Endothelial cell of umbilical vein (primary cell): ENCODE data around the gene UVRAG. TPM values are rescaled to one million over a fixed set of nuclear protein-coding genes. Genes with fewer than 3 reads are reported as not detected.
A peak's percentile ranks its signal among the peaks of the same experiment; 100 is the strongest.

Experiments used
- BruUV-seq: library from RNA; stranded (reverse); fragments of 400-500 nt; replicated peaks from 2 replicates; lab custom pipeline; 2021; lab: Mats Ljungman, UMichigan
- CTCF ChIA-PET: fragments of 300-600, 350-600 bp; sonication (Branson Sonifier 250); formaldehyde crosslinking; loops from one replicate; lab custom pipeline; 2021; ENCODE audit warnings: antibody characterized with exemption, inconsistent platforms; lab: Charles Lee
- POLR2A ChIA-PET: fragments of 300-600, 350-600 bp; sonication (Branson Sonifier 250); formaldehyde crosslinking; loops from one replicate; lab custom pipeline; 2021; ENCODE audit warnings: antibody characterized with exemption, inconsistent platforms; lab: Charles Lee
- DNase-seq: peaks from one replicate; pipeline ENCODE4 v3.0.0-alpha.2; 2011; ENCODE audit warnings: low read depth, low spot score
- FAIRE-seq: peaks from 2 replicates; lab custom pipeline; 2011; peaks lifted over from hg19 to GRCh38; lab: Jason Lieb, UNC
- H2AFZ ChIP-seq: 2 replicates; pipeline ENCODE4 v1.6.0; 2012; ENCODE audit warnings: low read depth, low read length, control low read depth, inconsistent platforms
- H3K27ac ChIP-seq: 2 replicates; pipeline ENCODE4 v1.5.1; 2011; ENCODE audit warnings: low read depth, mild to moderate bottlenecking, control low read depth, low read length, moderate library complexity; ENCODE audit not compliant: insufficient read depth
- H3K27me3 ChIP-seq, 2 experiments: 2 replicates each; pipeline versions ENCODE4 v1.6.0 to v1.6.1; 2011; ENCODE audit warnings: low read length in 2 of 2, mixed read lengths in 1 of 2; ENCODE audit not compliant: control insufficient read depth in 2 of 2, insufficient read depth in 2 of 2
- H3K36me3 ChIP-seq, 2 experiments: 2 replicates in 1 of 2; 3 replicates in 1 of 2; pipeline ENCODE4 v1.5.1; 2011; ENCODE audit warnings: low read length in 2 of 2, mild to moderate bottlenecking in 1 of 2, moderate library complexity in 1 of 2; ENCODE audit not compliant: control insufficient read depth in 2 of 2, insufficient read depth in 2 of 2; ENCODE audit errors: extremely low read depth in 1 of 2
- H3K4me1 ChIP-seq: 3 replicates; pipeline ENCODE4 v1.5.1; 2011; ENCODE audit warnings: mild to moderate bottlenecking, low read length; ENCODE audit not compliant: control insufficient read depth, insufficient read depth; ENCODE audit errors: extremely low read depth
- H3K4me2 ChIP-seq: 2 replicates; pipeline ENCODE4 v1.6.1; 2011; ENCODE audit warnings: low read length, control low read depth, mixed read lengths; ENCODE audit not compliant: insufficient read depth
- H3K4me3 ChIP-seq, 3 experiments: fragments of 200-600 bp in 1 of 3; sonication (generic), shearing (Covaris generic) in 1 of 3; replicated peaks in 1 of 3; 2 replicates each; pipeline ENCODE4 v1.5.1; 2011 to 2016; ENCODE audit warnings: control low read depth in 3 of 3, low read length in 3 of 3, mild to moderate bottlenecking in 2 of 3, inconsistent platforms in 1 of 3, low read depth in 1 of 3, moderate library complexity in 1 of 3; ENCODE audit not compliant: insufficient read depth in 1 of 3
- H3K79me2 ChIP-seq: 2 replicates; pipeline ENCODE4 v1.6.0; 2012; ENCODE audit warnings: low read length, inconsistent platforms; ENCODE audit not compliant: control insufficient read depth, insufficient read depth
- H3K9ac ChIP-seq: replicated peaks from 2 replicates; pipeline ENCODE3; 2011; ENCODE audit warnings: low read length, control low read depth; ENCODE audit not compliant: insufficient read depth; ENCODE audit errors: extremely low read depth
- H3K9me1 ChIP-seq: replicated peaks from 3 replicates; pipeline ENCODE4 v1.6.0; 2011; ENCODE audit warnings: mild to moderate bottlenecking, low read length; ENCODE audit not compliant: control insufficient read depth, insufficient read depth; ENCODE audit errors: extremely low read depth
- H3K9me3 ChIP-seq: replicated peaks from 2 replicates; pipeline ENCODE4 v1.5.1; 2012; ENCODE audit warnings: low read length, inconsistent platforms; ENCODE audit not compliant: control insufficient read depth, insufficient read depth
- H4K20me1 ChIP-seq: replicated peaks from 2 replicates; pipeline ENCODE3; 2011; ENCODE audit warnings: mild to moderate bottlenecking, low read length; ENCODE audit not compliant: control insufficient read depth, insufficient read depth; ENCODE audit errors: extremely low read depth
- EZH2 ChIP-seq: IDR thresholded peaks from 2 replicates; pipeline ENCODE4 v1.6.1; 2012; ENCODE audit warnings: borderline replicate concordance, low read depth, mild to moderate bottlenecking, moderate library complexity, low read length, inconsistent platforms; ENCODE audit not compliant: severe bottlenecking
- FOS ChIP-seq: IDR thresholded peaks from 2 replicates; pipeline ENCODE4 v1.6.1; 2011; ENCODE audit warnings: mild to moderate bottlenecking, low read length, moderate library complexity, borderline replicate concordance; ENCODE audit not compliant: insufficient read depth
- GATA2 ChIP-seq: IDR thresholded peaks from 2 replicates; pipeline ENCODE4 v1.7.0; 2011; ENCODE audit warnings: low read depth, mild to moderate bottlenecking, moderate library complexity, mixed read lengths, low read length; ENCODE audit not compliant: insufficient read length, insufficient read depth
- JUN ChIP-seq: IDR thresholded peaks from 2 replicates; pipeline ENCODE4 v1.6.1; 2011; ENCODE audit warnings: borderline replicate concordance, low read depth; ENCODE audit not compliant: insufficient read length, insufficient read depth
- MYC ChIP-seq: IDR thresholded peaks from one replicate; pipeline ENCODE4 v1.6.1; 2011; ENCODE audit warnings: mild to moderate bottlenecking, low read depth, low read length
- POLR2A ChIP-seq: IDR thresholded peaks from 2 replicates; pipeline ENCODE4 v1.6.1; 2012; ENCODE audit warnings: low read depth, mild to moderate bottlenecking, control low read depth, low read length
- POLR2AphosphoS5 ChIP-seq: IDR thresholded peaks from 2 replicates; pipeline ENCODE4 v1.6.1; 2012; ENCODE audit warnings: low read depth, mild to moderate bottlenecking, control low read depth, low read length, moderate library complexity; ENCODE audit not compliant: insufficient read depth
- dilution Hi-C: fragments of 300-500 bp; cut with MboI; formaldehyde crosslinking; loops from one replicate; pipeline ENCODE4 v1.15.0; 2019; ENCODE audit warnings: low sequenced_read_pairs; ENCODE audit not compliant: extremely low pct_ligation_motif_present
- intact Hi-C: fragments of 100-400 bp; cut with micrococcal nuclease; formaldehyde crosslinking; loops from one replicate; pipeline ENCODE4 v1.10.0; 2022
- polyA plus RNA-seq, 4 experiments: library from polyadenylated mRNA; depleted of rRNA in 3 of 4; stranded (reverse) in 3 of 4; unstranded in 1 of 4; fragments of >200 nt; gene quantifications; 2 replicates each; pipeline versions ENCODE4 v1.2.1 to v1.2.3, GENCODE V29; 2011 to 2012; ENCODE audit warnings: missing spikeins in 1 of 4
- total RNA-seq: library from RNA; stranded (reverse); gene quantifications from 2 replicates; pipeline ENCODE4 v1.2.3, GENCODE V29; 2021
- TF ChIP-seq, protein P1 (sequence below): IDR thresholded peaks from 2 replicates; pipeline ENCODE4 v1.6.1; 2011; ENCODE audit not compliant: insufficient read depth, insufficient read length
- TF ChIP-seq, protein P2 (sequence below), 2 donors: IDR thresholded peaks; 1 replicate in 1 of 2; 2 replicates in 1 of 2; pipeline ENCODE4 v1.5.1; 2011; ENCODE audit warnings: low read length in 2 of 2, mild to moderate bottlenecking in 2 of 2, moderate library complexity in 2 of 2, control low read depth in 1 of 2, inconsistent platforms in 1 of 2, low read depth in 1 of 2; ENCODE audit not compliant: insufficient read depth in 1 of 2; ENCODE audit errors: extremely low read depth in 1 of 2

UVRAG gene
- total and polyA plus RNA-seq, 2 donors (not counting 3 experiments of a cell fraction or from before 2014, with no cell fraction given) = 21.2 to 65.6 TPM

DNA sequence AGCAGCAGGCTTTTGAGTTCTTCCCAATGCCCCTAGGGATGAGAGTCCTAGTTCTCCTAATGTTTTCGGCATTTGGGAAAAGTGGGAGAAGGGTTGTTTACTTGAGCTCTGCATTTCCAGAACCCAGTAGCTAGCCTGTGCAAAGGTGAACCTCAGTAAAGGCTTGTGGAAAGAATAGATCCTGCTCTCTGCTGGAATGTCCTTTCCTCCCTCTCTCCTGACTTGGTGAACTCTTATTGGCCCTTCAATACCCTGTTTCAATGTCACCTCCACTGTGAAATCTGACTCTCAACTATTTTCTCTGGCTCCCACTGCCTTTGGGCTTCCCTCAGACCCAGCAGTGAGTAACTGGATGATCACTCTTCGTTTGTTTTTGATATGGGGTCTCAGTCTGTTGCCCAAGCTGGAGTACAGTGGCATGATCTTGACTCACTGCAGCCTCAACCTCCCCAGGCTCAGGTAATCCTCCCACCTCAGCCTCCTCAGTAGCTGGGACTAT, 2.4 kb upstream of the UVRAG start:
- peak overlapping the region; percentile 68 for H3K9ac ChIP-seq
- TF ChIP-seq MYC (no peak), EZH2 (no peak), GATA2 (no peak), JUN (no peak), FOS (no peak), POLR2A (no peak), POLR2AphosphoS5 (no peak)
- TF ChIP-seq, protein P1, sequence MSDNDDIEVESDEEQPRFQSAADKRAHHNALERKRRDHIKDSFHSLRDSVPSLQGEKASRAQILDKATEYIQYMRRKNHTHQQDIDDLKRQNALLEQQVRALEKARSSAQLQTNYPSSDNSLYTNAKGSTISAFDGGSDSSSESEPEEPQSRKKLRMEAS = no peak
- TF ChIP-seq, protein P2, sequence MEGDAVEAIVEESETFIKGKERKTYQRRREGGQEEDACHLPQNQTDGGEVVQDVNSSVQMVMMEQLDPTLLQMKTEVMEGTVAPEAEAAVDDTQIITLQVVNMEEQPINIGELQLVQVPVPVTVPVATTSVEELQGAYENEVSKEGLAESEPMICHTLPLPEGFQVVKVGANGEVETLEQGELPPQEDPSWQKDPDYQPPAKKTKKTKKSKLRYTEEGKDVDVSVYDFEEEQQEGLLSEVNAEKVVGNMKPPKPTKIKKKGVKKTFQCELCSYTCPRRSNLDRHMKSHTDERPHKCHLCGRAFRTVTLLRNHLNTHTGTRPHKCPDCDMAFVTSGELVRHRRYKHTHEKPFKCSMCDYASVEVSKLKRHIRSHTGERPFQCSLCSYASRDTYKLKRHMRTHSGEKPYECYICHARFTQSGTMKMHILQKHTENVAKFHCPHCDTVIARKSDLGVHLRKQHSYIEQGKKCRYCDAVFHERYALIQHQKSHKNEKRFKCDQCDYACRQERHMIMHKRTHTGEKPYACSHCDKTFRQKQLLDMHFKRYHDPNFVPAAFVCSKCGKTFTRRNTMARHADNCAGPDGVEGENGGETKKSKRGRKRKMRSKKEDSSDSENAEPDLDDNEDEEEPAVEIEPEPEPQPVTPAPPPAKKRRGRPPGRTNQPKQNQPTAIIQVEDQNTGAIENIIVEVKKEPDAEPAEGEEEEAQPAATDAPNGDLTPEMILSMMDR (IDR thresholded peaks at IDR 0.05; ENCODE audit: extremely low read depth in 1 of 2, insufficient read depth in 1 of 2, low read depth in 1 of 2, low read length in 2 of 2) = no peak
- intact Hi-C loops = loop anchor here (1.0 to 5.0 kb wide), 3 partner anchors 9 to 40 kb away; no protein-coding TSS in a partner anchor
- H3K27ac ChIP-seq = peak overlapping the region; percentile 99
- peaks cover 29% of the 10 kb centered on the region for H3K4me1 ChIP-seq
- DNase-seq (peak; percentile 28), FAIRE-seq (peak; percentile 67)
- peaks cover 25% of the 10 kb centered on the region for H3K79me2 ChIP-seq
- CTCF ChIA-PET = interaction anchor here (0.7 to 5.9 kb wide), 7 partner anchors 10 to 340 kb away, joined by 3 to 59 read pairs (median 18); no protein-coding TSS in a partner anchor
- no peaks in the 10 kb centered on the region for H3K9me3 ChIP-seq
- no peaks in the 10 kb centered on the region for H3K36me3 ChIP-seq
- no TSS peak for BruUV-seq
- dilution Hi-C loops = no loop called here
- POLR2A ChIA-PET = interaction anchor here (2.5 kb wide), 1 partner anchor 14 kb away, joined by 18 read pairs; no protein-coding TSS in a partner anchor
- no peak overlapping the region for H2AFZ ChIP-seq
- H3K9me1 ChIP-seq = no peaks in the 10 kb centered on the region
- H3K4me3 ChIP-seq = no peak overlapping the region
- H3K27me3 ChIP-seq = no peaks in the 10 kb centered on the region
- H3K4me2 ChIP-seq = peak overlapping the region; percentile 81
- H4K20me1 ChIP-seq = no peaks in the 10 kb centered on the region
